NK-92 (cell line): ENCODE measurements around the gene JPT1.

Source experiments
- DNase-seq: peaks from one replicate; lab custom pipeline; 2025; ENCODE audit not compliant: unreplicated experiment; lab: John Stamatoyannopoulos, UW

The JPT1 gene

GRCh38 chr17:75108193-75108592 is 46.1 kb downstream of the JPT1 start:
- no peak for DNase-seq

GRCh38 chr17:75105126-75106080 is 48.9 kb downstream of the JPT1 start:
- no peak for DNase-seq

GRCh38 chr17:75103601-75104554 is 50.4 kb downstream of the JPT1 start:
- DNase-seq: no peak

GRCh38 chr17:75102385-75102821 is 51.9 kb downstream of the JPT1 start:
- no peak for DNase-seq

GRCh38 chr17:75099881-75100595 is 54.3 kb downstream of the JPT1 start:
- no peak for DNase-seq

- no peak for DNase-seq
Measured at GRCh38 chr17:75098861-75099260, 55.5 kb downstream of the JPT1 start.

- no peak for DNase-seq
Measured at GRCh38 chr17:75097865-75098264, 56.4 kb downstream of the JPT1 start.

GRCh38 chr17:75096082-75096625 is 58.2 kb downstream of the JPT1 start:
- no peak for DNase-seq

GRCh38 chr17:75094871-75095399 is 59.4 kb downstream of the JPT1 start:
- DNase-seq: no peak

GRCh38 chr17:75093548-75094158 is 60.7 kb downstream of the JPT1 start:
- DNase-seq: no peak

- no peak for DNase-seq
Measured at GRCh38 chr17:75091855-75092327, 62.4 kb downstream of the JPT1 start.

- no peak for DNase-seq
Measured at GRCh38 chr17:75090871-75091854, 63.1 kb downstream of the JPT1 start.

- DNase-seq: no peak
Measured at GRCh38 chr17:75088465-75089417, 65.6 kb downstream of the JPT1 start.

GRCh38 chr17:75087558-75088453 is 66.5 kb downstream of the JPT1 start, which contains the start of gene SLC16A5:
Gene SLC16A5 (plus strand): TSS chr17:75087954. CDS start chr17:75093637, 5,683 bp downstream.
- DNase-seq: no peak

- DNase-seq: no peak
Measured at GRCh38 chr17:75087182-75087557, 67.1 kb downstream of the JPT1 start.

GRCh38 chr17:75086496-75087181 is 67.7 kb downstream of the JPT1 start:
- no peak for DNase-seq
